ENCODE results near the gene DNAJC5G.
"Not testable (repeated sequence)": the region's sequence is repeated elsewhere in the genome, so short reads cannot be mapped to it uniquely, and the experiment has no call there.

DNAJC5G gene

DNA sequence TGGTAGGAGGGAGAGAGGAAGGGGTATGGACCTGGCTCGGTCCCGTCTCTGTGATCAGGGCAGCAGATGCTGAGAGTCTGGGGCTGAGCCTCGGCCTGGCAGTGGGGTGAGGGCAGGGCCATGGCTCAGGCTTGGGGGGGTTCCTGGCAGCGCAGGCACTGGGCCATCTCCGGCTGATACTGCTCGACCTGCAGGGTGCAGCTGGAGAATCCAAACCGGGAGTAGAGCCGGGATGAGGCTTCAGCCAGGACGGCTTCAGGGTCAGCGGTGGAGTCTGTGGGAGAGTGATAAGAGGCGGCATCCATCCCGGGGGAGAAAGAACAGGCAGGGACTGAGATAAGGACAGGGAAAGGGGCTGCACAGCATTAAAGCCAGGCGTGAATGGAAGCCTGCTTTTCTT, 20.0 kb upstream of the DNAJC5G start:
- no peak for DNase-seq (ENCODE audit: low read depth)

DNA sequence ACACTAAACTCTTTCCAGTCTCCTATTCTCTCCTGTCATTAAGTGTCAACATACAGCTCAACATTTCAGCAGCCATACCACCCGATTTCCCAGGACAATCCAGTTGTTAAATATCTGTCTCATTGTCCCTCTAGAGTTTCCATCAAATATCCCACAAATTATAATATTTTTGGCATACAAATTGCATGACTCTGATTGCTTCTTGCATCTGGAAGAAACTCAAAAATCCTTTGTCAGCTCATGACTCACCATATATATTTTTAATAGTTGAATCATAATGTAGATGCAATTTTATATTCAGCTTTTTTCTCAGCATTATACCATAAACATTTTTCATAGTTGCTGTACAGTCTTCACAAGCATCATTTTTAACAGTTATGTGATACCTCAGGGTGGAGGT, 19.6 kb upstream of the DNAJC5G start:
- DNase-seq (ENCODE audit: low read depth), result peak; percentile 11

DNA sequence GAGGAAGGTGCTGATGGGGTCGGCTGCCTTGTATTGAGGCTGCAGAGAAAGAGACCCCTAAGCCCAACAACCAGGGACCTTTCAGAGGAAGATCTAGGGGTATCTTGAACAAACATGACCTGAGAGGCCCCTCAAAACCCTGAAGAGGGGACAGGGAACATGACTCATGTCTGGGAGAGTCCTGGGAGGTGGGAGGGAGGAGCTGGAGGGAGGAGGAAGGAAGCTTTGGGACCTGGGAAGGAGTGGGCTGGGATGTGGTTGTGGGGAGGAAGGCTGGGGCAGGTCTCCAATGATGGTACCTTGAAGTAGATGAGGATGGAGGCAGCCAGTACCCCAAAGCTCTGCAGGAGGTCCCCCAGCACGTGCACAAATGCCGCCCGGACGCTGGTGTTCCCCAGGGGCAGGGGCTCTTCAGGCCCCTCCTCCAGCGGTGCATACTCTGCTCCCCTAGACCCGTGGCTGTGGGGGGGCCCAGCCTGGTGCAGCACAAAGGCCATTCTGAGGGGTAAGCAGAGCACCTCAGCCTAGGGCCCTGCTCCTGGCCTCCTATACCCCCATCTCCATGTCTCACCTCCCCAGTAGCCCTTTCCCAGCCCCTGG, 18.3 kb upstream of the DNAJC5G start:
- no peak for DNase-seq (ENCODE audit: low read depth)

DNA sequence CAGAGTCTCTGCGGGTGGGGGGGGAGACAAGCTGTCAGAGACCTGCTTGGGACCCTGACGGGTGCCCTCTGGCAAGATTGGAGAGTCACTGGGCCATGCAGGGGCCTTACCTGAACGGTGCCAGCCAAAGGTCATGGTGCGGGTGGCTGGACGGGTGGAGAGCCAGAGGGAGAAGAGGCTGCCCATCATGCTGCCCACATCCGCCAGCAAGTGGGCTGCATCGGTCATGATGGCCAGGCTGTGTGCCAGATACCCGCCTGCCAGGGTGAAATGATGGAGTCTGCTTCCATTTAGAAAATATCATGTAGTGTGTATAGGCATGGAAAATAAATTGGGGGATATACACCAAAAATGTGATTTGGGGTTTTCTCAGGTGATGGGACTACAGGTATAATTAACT, 17.2 kb upstream of the DNAJC5G start:
- no peak for DNase-seq (ENCODE audit: low read depth)

DNA sequence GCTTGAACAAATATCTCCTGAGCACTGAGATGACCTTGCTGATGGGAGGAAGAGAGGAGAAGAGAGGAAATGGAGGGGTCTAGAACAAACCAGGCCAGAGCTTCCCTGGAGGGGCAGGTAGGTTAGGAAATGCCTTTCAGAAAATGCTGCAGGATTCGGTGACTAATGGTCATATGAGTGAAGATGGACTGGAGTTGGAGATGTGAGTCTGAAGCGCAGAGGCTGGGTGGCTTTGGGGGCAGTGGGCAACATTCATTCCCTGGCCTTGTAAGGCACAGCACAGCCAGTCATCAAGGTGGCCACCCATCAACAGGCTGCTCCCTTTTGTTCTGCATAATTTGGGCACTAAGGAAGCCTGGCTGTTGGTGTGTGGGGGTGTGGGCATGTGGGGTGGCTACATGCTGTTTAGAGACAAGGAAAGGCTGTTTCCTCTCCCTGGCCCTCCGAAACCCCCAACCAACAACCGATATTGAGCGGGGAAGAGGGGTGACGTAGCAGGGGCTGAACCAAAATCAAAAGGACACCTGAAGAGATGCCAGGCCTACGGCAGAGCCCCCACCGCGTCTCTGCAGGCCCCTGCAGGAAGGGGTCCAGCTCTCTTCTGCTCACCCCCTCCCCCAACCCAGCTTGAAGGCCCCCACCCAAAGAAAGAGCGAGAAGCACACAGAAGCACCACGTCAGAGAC, 13.8 kb upstream of the DNAJC5G start:
- no peak for DNase-seq (ENCODE audit: low read depth)

DNA sequence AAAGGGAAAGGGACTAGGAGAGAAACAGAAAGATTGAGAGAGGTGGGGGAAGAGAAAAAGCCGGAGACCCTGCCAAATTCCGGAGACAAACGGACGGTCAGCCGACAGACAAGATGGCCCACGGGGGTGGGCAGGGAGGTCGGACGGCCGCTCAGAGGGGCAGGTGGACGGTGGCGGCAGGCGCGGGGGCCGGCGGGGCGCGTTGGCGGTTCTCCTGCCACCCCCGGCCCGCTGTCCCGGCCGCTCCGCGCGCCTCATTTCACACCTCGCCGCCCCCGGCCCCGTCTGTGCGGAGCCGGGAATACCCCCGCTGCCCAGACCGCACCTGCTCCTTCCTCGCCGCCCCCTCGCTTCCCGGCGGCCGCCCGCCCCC, 13.3 kb upstream of the DNAJC5G start:
- no peak for DNase-seq (ENCODE audit: low read depth)

DNA sequence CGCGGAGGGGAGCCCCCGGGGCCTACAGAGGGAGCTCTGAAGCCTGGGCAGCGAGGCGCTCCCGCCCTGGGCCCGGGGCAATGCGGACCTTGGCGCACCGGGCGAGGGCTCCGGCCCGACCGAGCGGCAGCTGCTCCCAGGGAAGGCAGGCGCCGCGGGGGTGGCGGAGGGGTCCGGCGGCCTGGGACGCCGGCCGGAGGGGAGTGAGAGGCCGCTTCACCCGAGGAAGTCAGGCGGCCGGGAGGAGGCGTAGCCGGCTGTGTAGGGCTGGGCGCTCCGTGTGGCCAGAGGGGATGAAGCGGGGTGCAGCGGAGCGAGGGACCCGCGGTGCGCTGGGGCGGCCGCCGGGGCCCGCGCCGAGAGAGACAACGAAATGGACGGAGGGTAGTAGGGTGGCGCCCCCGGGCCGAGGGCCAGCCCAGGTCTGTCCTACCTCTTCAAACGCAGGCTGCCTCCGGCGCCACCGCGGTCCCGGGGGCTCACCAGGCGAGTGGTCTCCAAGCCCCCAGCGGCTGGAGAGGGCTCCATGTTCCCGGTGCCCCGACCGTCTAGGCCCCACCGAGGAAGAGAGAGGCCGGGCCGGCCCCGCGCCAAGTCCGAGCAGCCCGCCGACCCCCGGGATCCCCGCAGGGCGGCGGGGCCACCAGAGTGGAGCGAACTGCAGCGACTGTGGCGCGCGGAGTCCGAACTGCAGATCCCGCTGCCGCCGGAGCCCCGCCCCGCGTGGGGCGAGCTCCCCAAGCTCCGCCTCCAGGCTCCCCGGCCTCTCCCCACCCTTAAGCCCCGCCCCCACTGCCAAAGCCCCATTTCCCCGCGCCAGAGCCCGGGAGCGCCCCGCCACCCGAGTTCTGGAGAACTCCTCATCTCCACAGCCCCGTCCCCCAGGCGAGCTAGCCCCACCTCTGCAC, 12.6 kb upstream of the DNAJC5G start, which contains the start of gene SLC30A3:
Gene SLC30A3, minus strand, starts transcription at position 669 of the 908 bp plus-strand sequence. Its CDS starts 141 bp downstream, at position 528.
- no peak for DNase-seq (ENCODE audit: low read depth)

DNA sequence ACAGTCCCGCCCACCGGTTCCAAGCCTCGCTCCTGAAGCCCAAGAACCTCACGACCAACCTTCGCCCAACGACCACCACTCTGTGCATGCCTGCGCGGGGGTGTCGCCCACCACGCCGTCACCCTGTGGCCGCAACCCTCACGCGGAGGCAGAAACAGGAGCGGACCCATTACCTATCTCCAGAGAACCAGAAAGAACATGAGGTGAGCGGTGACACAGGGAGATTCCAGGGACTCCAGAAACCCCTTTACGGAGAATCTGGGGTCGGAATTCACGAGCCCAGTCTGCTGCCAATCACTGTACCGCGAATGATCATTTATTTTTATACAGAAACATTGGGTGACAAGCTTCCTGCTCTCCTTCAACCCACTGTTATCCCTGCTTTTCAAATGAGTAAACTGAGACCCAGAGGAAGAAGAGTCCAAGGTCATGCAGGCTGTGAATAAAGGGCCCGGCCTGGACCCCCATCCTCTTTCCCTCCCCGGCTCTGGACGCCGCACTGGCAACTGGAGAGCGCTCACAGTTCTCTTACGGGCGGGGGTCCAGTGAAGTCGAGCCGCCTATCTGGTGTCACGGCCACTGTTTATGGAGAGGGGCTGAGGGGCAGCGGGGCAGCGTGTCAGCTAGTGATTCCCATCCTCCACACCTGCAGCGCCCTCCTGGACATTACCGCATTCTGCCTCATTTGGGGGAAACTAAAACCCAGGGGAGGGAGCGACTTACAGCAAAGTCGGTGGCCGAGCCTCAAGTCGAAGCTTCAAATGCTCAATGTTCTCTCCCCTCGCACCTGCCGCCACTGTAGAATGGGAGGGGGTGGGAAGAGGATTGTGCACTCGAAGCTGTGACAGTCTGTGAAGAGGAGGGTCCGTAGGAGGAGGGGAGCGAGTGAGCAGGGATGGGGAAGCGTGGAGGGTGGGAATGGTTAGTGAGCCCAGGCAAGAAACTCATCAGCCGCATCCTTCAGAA, 11.7 kb upstream of the DNAJC5G start:
- DNase-seq (ENCODE audit: low read depth), result no peak

DNA sequence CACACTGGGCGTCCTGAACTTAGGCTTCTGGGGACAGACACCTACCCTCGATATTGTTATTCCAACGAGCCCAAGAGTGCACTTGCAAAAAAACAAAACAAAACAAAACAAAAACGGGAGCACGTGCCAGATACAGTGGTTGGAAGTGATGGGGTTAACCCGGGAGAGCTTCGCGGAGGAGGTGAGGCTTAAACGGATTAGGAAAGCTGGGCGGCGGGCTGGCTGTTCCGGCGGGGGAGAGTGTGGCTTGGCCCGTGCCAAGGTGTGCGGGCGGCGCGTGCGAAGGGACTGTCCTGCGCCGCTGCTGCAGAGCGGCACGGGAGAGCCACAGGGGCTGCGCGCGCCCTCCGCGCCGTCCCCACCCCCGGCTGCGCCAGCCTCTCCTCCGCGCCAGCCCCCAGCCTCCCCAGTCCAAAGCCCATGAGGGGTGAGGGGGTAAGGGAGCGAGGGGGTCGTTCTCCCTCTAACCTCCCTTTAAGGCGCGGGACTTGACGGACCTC, 10.9 kb upstream of the DNAJC5G start:
- no peak for DNase-seq (ENCODE audit: low read depth)

DNA sequence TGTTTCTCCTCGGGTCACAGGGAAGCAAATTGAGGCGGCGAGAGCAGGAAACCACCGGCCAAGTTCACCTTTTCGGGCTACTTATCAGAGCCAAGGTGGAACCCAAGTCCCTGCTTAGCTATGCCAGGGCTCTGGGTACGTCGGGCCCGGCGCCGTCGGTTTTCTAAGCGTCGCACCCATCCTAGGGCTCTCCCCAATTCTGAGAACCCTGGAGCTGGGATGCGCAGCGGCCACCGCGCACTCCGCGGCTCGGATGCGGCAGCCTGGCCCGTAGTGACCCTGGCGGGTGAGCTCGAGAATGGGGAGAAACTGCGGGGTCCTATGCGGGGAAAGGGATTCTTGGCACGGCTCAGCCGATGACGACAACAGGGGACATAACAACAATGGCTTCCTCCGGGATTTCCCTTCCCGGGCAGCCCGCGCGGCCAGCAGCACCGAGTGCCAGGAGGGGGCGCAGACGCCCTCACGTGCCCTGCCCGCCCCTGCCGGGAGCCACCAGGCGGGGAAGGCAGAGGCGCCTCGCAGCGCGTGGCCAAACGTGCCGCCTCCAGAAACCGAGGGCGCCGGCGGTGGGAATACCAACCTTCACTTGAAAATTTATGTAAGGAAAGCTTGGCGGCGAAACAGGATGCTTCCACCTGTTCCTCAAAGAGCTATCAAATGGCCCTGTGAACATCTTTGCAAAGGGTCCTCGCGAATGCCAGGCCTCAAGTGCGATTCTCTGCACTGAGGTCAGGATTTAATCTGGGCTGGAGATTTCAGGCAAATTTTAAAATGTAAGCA, 10.3 kb upstream of the DNAJC5G start:
- no peak for DNase-seq (ENCODE audit: low read depth)

DNA sequence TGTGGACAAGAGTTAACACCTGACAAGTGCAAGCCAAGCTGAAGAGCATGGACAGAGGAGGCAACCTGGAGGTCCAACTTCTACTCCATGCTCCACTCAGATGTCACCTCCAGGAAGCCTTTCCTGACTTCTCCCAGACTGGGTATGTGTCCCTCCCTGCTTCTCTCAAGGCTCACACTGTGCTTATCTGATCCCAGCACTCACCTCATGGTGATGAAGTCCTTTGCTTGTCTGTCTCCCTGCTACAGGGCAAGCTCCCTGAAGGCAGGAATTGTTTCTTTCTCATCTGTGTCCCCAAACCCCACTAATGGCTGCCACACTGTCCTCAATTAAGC, 9.7 kb upstream of the DNAJC5G start:
- no peak for DNase-seq (ENCODE audit: low read depth)

DNA sequence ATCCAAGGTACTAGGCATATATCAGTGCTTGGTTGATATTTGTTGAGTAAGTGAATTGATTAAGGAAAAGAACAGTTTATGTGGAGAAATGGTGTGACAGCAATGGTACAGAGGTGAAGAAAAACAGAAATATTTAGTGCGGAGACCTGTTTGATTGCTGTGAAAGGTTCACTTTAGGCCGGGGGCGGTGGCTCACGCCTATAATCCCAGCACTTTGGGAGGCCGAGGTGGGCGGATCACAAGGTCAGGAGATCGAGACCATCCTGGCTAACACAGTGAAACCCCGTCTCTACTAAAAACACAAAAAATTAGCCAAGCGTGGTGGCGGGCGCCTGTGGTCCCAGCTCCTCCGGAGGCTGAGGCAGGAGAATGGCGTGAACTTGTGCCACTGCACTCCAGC, 6.9 kb upstream of the DNAJC5G start:
- not testable (repeated sequence) for DNase-seq (ENCODE audit: low read depth)

DNA sequence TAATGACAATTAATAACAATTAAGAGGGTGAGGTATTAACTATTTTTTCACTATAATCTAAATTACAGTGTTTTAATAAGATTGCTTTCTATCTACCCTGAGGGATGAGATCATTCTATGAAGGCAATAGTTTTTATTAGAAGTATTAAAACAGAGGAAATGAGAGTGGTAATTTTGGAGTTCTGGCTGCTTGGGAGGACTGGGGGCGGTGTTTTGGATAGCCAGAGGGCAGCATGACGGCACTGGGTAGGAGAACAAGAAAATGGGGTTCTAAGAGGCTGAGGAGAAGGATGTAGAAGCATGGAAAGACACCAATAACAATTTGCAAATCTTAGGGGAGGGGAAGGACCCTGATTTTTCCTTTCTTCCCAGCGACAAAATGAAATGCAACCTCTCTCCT, 5.1 kb upstream of the DNAJC5G start:
- no peak for DNase-seq (ENCODE audit: low read depth)

DNA sequence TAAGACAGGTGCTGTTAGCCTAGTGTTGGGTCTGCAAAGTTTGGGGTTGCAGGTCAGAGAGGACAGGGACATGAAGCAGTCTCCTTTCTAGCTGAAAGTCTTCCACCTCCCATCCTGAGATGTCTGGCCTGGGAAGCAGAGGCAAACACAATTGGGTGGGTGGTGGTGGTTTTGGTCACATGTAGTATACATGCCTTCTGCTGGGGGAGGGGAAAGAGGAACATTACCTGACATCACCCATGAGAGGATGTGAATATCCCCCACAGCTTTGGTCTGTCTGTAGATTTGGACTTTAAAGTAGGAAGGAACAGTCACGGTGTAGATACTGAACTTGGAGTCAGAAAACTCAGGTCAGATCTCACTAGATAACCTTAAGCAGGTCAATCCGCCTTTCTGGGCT, 4.6 kb upstream of the DNAJC5G start:
- DNase-seq (ENCODE audit: low read depth), result no peak

DNA sequence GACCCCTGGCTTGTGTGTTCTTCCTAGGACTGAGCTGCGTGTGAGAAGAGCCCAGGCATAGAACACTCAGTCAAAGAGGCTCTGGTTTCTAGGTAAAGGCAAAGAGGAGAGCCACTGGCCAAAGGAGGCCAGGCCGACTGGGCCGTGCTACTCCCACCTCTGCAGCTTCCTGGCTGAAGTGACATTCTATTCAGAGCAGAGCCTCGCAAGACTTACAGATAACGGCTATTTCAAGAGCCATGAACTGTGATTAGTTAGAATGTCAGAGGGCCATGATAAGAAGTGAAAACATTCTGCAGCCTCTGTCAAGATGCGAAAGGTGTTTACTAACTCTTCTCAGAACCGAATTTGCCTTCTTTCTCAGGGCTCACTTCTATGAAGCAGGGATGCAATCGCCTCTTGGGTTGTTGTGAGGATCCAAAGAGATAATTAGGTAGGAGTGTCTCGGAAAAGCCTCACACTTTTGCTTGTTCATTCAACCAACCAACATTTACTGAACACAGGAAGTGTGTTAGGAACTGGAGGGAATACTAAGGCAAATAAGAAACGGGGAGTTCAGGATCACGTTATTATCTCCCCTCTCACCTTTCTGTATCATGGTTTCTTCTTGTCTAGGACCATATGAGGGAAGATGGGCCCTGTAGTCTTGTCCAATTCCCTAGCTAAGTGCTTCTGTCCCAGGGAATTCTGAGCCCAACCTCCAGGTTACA, 3.4 kb upstream of the DNAJC5G start:
- no peak for DNase-seq (ENCODE audit: low read depth)

DNA sequence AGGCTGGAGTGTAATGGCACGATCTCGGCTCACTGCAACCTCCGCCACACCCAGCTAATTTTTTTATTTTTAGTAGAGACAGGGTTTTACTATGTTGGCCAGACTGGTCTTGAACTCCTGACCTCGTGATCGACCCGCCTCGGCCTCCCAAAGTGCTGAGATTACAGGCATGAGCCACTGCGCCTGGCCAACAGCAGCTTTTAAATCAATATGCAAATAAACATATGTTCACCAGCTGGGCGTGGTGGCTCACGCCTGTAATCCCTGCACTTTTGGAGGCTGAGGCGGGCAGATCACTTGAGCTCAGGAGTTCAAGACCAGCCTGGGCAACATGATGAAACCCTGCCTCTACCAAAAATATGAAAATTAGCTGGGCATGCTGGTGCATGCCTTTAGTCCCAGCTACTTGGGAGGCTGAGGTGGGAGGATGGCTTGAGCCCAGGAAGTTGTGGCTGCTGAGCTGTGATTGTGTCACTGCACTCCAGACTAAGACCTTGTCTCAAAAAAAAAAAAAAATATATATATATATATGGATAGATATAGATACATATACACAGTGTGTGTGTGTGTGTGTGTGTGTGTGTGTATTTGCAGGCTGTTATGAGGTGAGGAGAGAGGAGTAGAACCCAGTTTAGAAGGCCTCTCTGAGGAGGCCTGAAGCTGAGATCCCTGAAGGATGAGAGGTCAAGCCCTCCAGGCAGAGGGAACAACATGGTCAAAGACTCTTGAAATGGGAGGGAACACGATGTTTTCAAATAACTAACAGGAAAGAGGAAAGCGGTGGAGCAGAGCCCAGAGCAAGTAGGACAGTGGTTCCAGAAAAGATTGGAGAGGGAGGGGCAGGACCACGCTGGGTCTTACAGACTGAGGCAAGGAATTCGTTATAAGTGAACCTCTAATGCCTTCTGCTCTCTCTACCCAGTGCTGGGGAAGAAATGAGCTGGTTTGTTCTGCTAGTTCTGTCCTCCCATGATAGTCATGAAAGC, 2.4 kb upstream of the DNAJC5G start:
- not testable (repeated sequence) for DNase-seq (ENCODE audit: low read depth)

DNA sequence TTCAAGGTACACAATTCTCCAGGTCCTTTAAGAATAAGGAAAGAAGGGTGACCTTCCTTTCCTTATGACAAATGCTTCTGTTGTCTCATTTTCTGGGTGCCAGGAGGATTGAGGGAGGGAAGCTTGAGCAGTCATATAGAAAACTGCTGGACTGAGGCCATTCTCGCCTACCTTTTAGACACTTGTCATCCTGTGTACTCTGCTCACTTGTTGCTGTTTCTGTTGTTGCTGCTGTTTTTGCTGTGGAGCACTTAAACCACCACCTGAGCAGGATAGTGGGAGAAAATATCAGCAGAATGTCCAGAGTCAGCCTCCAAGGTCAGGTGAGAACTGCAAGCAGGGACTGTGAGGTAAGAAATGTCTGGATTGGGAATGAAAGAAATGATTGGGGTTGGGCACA, 2.8 kb downstream of the DNAJC5G start:
- DNase-seq (ENCODE audit: low read depth), result no peak

DNA sequence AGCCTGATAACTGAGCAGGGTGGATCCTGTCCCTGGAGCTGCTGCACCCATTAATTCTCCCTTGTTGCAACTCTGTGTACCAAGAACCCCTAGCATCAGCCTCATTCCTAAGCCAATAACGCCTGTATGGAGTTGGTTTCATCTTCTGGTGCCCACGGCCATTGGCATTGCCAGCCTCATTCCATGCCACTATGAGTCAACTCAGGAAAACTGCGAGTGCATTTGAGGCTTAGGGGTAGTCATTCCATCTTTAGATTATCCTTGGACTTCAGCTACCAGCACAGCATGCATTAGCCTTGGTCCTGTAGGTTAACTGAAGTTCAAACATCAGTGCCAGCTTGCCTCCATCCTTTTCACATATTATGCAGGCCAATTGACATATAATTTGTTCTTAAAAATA, 5.6 kb downstream of the DNAJC5G start:
- DNase-seq (ENCODE audit: low read depth), result no peak

DNA sequence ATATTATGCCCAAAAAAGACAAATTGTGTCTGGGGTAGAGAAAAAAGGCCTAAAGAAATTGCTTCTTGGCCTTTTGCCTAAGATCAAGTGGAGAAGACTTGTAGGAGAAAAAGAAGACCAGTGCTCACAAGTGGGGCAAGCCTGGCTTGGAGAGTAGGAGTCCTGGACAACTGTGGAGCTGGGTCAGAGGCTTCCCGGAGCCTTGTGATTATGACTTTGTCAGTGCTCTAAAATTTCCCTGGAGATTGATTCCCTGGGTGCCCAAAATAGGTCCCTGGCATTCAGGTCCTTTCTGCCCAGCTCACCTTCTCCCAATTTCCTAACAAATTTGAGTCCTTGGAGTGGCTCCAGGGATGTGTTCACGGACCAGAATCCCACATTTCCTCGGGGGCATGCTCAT, 6.2 kb downstream of the DNAJC5G start:
- no peak for DNase-seq (ENCODE audit: low read depth)
